Left renal pelvis (tissue), 4 donors: Measurements from ENCODE around the gene ELMO1. TPM values are rescaled to one million over a fixed set of nuclear protein-coding genes. Genes with fewer than 3 reads are reported as not detected.

ENCODE experiments used
- DNase-seq, 4 donors: peaks; one replicate each; pipeline ENCODE4 v3.0.0-alpha.2; 2013; ENCODE audit warnings: low read depth in 4 of 4, low spot score in 3 of 4
- polyA plus RNA-seq, 4 donors: library from polyadenylated mRNA; unstranded; fragments of 120-200 nt; gene quantifications; one replicate each; pipeline ENCODE4 v1.2.1, GENCODE V29; 2013; ENCODE audit not compliant: insufficient read length in 4 of 4

Gene ELMO1
- polyA plus RNA-seq, 4 donors: 10.5 to 15.0 (median 10.6) TPM

DNA sequence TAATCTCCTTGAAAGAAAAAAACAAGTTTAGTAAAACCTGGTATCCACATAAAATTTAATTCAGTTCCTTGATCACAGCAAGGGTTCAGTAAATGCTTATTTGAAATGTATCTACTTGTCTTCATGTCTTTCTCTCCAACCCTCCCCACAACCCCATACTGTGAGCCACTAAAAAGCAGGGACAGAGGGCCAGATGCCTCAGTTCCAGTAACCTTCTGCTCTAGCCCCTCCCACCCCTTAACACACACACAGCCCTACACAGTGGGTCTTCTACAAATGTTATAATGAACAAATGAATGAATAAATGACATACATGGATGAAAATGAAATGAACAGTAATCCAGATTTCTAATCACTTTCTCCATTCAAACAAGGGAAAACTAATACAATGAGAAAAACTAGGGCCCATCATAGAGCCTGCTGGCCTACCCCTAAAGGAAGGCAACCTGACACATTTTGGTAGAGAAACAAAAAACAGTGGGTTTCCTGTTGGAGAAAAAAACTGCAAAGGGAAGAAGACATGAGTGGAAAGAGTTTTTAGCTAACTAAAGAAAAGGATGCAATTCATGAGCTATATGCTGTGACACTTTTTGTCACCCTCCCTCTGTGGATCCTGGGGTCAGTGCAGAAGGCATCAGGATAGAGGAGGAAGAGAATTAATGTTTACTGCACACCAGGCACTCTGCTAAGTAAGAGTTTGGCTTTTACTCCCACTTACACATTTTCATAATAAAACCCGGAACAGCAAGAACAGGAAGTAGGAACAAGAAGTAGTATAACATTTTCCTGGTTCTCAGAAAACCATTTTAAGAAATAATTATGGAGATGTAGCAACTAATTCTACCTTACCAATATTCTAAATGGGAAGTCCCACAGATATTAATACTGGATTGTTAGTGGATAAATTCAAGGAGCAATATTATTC lies 38.1 kb downstream of the ELMO1 start:
- DNase-seq: no peak

DNA sequence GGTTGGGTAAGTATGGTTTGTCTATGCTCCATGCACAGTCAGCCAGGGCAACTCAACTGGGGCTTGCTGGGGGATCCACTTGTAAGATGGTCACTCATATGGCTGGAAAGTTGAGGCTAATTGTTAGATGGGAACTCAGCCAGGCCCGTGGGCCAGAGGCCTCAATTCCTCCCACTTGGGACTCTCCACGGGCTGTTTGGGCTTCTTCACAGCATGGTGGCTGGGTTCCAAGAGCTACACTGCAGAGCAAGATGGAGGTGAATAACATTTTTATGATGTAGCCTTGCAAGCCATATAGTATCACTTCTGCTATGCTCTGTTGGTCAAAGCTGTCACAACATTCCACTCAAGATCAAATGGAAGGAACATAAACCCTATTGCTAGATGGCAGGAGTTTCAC lies 39.2 kb downstream of the ELMO1 start:
- no peak for DNase-seq

DNA sequence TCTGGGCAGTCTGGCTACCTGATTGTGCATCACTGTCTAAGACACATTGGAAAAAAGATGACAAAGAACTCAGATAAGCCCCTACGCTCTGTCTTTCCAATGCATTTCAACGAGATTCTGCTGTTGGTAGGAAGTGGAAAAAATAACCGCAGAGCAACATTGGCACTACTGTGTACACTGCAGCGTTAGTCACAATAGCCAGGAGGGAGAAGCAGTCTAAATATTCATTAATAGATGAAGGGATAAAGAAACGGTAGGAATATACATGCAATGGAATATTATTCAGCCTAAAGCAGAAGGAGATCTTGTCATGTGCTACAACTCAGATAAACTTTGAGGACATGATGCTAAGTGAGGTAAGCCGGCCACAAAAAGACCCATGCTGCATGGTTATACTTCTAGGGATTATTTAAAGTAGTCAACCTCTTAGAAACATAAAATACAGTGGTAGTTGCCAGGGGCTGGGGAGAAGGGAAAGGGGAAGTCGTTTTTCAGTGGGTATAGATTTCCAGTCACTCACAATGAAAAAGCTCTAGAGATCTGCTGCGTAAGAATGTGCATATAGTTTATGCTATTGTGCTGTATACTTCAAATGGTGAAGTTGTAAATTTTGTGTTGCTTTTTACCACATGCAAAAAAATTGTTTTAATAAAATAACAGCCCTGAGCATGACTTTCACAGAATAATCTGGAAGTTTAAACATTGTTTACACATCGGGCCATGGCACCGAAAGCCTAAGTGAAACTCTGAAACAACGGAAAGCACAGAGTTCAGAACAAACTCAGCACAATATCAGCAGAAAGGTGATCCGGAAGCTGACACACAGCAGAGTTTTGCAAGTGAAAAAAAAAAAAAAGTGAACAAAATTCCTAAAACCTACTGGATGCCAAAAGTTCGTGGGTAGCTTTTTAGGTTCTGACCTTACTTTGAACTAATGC lies 40.1 kb downstream of the ELMO1 start:
- no peak for DNase-seq

DNA sequence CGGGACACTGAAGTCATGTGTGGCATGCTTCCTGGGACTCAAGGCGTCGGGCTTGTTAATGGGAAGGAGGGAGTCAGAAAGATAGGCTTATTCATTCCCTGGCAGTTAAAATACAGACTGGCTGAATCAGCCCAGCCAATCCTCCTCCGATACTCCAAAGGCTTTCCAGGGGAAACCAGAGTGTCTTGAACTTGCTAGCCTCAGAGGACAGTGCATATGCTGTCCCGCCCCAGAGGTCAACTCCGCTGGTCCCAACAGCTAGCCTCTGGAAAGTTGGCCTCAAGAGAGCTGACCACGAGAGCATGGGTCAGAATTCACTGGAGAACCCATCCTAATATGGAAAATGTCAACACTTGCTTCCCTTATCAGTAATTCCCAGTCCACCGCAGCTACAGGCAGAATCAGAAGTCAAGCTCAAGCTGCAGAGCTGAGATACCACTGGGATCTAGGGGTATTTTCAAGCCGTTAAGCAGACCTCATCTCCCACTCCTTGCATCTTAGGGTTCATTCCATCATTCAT lies 43.0 kb downstream of the ELMO1 start:
- no peak for DNase-seq

DNA sequence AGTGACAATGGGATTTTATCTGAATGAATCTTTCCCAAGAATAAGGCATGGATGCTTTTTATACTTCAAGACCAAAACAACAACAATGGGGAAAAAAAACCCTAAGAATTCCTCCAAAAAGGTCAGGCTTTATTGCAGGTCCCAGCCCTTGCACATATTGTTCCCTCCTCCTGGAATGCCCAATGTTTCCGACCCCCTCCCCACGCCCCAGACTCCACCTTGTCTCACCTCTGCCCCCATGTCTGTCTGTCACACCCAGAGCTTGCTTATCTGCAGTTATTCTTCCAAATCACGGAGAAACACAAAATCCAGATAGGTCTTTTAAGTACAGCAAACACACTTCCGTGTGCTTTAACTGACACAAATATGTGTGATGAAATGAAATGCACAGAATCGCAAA lies 43.5 kb downstream of the ELMO1 start:
- no peak for DNase-seq

DNA sequence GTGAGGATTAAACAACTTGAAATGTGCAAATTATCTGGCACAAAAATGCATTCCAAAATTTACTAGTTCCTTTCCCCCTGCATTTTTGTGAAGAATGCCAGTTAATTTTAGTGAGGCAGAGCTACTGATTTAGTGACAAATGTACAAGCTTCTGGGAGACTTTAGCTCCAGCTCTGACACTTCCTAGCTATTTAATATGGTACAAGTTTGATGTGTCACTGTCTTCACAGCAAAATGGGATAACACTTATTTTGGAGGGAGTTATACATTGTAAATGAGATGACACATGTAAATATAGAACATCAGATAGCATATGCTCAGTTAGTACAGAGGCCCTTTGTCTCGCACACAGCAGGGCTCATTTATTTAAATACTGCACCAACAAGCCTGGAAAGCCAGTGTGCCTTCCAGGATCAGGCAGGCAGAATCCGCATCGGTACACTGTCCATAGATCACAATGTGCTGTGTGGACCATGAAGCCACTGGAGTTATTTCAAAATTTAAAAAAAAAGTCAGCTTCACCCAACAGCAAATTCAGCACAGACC lies 48.7 kb downstream of the ELMO1 start:
- DNase-seq: no peak

DNA sequence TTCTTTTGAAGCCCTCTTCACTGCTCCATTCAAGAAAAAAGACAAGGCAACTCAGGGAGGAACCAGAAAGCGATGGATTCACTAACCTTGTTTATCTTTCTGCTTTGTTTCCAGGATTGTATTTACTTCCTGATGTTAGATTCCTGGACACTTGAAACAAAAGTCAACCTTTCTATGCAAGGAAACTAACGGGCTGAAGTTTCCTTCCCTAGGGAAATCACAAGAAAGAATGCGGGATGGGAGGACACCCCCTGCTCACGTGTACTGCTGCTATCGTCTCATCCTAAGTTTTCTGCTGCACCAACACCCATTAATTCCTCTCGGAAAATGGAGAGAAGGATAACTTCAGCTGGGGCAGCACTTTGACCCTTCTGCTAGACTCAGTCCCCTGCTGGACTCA lies 50.3 kb downstream of the ELMO1 start:
- no peak for DNase-seq

DNA sequence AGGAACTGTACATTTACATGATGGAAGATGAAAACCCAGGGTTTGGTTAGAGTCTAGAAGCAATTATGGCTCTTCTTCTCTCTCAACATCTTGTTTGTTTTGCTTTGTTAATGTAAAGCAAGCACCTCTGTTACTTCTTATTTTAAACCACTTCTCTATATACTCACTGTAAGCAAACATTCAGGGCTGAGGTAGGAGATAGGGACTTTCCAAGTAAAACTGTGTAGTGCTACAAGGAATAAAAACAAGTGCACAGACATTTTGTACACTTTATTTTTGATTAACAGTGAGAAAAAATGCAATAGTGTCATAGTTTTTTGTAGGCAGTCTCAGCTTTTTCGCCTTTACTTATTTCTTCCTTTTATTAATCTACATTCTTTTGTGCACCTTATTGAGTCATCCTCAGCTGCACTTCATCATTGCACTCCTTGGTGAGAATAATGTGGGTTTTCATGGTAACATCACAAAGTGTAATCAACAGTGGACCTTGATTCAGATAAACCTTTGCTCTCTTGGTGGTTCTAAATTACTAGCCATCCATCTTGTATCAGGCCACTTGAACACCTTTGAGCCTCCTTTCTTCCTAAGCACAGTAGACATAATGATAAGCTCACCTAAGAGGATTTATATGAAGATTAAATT lies 52.9 kb downstream of the ELMO1 start:
- no peak for DNase-seq

DNA sequence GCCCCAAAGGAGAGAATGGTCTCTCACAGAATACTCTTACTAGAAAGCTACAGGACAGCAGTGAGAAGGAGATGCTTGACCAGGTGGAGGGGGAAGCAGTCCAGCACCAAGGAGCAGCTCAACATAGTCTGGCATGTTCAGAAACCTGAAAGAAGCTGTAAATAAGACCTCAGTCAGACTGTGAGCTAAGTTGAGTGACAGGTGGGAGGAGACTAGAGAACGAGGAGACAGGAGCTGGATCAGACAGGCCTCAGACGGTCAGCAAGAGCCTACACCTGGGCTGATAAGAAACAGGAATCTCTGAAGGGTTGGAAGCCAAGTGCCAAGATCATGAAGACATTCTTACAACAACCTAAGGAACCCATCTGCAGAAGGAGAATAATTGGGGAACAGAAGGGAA lies 54.5 kb downstream of the ELMO1 start:
- DNase-seq: no peak

DNA sequence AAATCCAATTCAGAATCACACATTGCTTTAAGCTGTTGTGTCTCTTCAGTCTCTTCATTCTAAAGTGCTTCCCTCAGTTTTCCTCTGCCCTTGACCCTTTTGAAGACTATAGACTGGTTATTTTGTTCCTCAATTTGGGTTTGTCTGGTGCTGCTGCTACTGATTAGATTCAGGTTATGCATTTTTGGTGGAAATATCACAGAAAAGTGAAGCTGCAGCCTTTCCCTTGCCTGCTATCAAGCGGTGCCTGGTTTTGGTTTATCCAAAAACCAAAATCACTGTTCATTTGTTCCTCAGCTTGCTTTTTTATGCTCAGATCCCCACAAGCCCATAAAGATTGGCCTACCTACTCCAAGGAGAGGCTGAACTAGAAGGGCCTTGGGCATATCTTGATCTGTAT lies 55.2 kb downstream of the ELMO1 start:
- no peak for DNase-seq

DNA sequence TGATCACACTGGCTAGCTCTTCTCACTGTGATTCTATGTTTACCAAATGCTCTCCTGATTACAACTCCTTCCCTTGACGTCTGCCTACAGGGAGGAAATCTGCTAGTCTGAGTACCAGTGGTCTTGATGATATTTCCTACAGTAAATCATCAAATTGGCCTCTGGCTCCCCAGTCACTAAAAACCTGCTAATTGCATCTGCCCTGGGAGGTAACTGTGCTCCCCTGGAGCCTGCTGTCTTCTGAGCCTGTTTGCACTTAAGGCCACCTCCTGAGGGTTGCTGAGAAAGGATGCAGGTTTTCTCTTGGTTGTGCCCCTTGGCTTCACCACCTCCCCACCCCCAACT lies 56.0 kb downstream of the ELMO1 start:
- DNase-seq: no peak

DNA sequence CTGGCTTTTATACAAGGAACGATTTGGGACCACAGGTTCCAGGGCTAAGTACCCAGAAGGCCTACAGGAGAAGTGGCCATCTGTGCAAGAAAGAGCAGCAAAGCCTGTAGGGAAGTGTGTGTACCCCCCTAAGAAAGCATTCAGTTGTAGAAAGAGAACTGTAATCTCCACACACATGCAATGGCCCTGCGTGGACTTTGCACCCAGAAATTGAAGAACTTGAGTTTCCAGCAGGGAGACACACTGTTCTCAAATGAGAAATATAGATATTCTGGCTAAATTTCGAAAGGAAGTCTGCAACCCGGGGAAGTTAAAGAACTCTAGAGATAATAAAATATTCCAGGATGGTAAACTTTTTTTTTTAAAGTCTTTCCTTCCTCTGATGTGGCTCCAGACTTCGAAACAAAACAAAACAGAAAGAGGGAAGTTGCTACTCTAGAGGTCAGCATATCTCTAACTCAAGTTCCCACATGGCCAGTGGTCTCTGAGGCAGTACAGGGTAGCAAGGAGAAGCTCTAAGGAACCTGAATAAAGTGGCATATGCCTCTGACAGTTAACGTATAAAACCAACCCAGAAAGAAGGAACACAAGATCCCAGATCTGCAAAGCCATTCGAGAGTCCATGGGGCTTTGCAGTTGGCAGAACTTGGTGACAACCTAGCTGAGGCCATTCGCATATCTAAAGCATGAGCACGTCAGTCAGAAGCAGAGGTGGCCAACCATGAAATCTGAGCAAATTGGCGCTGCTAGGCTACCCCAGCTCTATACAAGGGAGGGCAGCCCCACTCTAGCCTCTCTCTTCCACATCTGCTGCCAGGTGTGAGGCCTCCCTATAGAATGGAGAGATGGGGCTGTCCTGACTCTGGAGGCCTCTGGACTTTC lies 56.6 kb downstream of the ELMO1 start:
- DNase-seq: no peak

DNA sequence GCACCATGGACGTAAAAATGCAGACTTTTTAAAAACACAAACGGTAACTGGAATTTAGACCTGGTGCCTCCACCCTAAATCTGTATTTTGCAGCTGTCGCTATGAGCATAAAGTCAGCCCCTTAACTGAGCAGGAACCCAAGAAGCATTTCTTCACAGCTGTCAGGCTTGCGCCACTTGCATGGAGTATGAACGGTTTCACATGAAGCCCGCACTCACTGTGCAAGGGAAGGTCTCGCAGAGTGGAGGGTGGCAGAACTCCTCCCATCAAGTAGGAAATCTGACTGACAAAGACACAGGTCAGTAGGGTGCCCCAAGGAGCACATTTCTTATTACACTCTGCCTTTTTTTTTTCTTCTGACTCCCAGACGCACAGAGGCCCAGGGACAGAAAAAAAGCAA lies 58.5 kb downstream of the ELMO1 start:
- no peak for DNase-seq

DNA sequence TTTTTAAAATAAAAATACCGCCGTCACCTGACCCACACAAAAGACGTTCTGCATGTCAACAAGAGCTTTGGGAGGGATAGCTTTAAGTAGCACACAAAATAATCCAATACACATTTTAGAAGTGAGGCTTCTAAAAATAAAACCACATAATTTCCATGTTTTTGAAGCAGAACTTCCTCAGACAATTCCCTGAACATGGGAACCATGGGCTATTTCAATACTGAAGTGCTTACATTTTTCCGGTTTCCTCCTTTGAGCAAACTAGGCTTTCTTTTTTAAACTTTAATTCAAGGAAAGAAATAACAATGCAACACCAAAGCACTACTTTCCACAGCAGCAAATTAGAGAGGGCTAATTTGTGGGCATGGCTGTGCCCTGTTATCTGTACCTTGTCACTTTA lies 59.9 kb downstream of the ELMO1 start:
- DNase-seq: no peak

DNA sequence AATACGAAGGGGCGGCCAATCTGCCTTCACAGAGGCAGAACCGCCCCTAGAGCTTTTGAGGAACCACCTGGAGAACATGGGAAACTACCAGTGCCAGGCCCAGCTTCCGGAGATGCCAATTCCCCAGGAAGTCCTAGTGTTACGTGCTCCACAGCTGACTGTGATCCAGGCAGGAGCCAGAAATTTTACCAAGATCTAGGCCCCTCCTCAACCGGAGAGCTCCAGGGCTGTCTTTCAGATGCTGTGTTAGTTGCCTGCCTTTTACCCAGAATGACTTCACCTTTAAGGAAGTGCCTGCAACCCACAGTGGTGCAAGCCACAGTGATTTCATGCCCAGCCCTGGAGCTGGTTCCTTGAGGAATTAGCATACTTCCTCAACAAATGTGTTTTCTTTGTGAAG lies 62.9 kb downstream of the ELMO1 start:
- no peak for DNase-seq

DNA sequence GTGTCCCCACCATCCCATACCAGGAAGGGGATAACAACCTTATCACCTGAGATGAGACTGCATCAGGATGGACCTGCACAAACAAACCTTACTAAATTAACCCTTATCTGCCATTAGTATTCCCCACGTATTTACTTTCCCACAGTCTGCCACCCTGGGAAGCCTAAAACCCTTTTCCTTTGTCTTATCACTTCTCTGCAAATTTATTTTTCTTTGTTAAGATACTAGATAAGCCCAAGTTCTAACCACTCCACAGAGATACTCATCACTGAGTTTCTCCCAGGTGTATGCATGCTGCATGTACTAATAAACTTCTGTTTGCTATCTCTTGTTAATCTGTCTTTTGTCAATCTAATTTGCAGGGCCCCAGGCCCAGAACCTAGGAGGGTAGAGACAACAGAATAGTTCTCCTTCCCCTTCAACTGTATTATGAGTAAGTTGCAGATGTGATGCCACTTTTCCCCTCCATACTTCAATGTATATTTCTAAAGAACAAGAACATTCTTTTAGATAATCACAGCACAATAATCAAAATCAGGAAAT lies 66.0 kb downstream of the ELMO1 start:
- no peak for DNase-seq

DNA sequence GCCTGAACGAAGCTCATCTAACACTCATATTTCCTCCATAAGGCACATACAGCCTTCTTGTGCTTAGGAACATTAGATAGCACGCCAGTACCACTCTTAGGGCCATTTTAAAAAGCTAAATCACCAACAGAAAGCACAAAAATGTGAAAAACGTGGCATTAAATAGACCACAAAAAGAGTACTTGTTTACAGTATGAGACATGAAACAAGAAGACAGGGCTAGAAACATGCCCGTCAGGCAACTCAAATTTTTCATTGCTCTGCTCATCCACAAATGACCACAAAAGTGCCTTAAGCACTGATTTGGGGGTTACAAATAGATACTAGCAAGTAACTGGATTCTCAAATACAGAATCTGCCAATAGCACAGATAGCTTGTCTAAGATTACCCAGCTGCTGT lies 67.8 kb downstream of the ELMO1 start:
- DNase-seq: no peak

DNA sequence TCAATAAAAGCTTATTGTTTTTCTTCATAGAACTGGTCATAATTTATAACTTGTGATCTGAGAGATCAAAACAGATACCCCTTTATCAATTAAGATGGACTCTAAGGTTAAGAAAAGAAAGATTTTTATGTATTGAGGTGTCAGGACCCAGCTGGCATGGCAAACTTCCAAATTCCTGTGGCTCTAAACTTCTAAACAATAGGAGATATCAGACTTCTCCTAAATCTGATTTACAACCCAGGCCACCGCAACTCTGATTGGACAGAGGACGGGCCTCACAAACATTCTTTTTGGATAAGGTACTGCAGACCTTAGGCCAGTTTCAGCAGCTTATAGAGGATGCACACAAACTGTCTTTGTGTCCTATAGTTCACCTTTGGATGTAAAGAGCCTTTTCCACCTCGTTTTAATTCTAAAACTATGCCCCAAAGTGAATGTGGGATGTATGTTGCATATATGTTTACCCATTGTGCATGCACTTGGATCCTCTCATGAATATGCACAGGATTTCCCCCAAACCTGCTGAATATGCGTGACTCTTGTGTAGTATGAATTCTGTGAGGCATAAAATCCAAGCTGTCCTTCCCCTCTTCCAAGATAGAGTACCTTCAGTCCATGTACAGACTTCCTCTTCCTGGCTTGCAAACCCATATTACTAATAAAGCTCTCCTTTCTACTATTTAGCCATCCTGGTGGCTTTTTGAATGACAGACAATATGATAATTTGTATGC lies 69.0 kb downstream of the ELMO1 start:
- no peak for DNase-seq

DNA sequence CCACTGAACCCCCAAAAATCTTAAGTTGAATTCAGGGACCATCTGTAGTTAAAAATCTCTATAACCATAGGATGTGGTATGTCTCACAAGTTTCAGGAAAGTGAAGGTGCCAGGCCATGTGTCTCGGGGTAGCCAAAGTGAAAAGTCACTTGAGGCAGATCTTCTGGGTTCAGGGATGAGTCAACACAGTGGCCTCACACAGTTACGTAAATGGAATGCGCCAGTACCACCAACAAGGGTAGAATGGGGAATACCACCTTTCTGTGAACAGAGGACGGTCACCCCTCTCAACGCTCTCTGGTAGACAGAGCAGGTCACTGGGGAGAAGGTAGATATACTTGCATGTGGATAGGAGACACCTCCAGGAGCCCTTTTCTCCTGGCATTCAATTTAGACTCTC lies 71.4 kb downstream of the ELMO1 start:
- no peak for DNase-seq
